ENCODE data around the gene MGARP.

DNA sequence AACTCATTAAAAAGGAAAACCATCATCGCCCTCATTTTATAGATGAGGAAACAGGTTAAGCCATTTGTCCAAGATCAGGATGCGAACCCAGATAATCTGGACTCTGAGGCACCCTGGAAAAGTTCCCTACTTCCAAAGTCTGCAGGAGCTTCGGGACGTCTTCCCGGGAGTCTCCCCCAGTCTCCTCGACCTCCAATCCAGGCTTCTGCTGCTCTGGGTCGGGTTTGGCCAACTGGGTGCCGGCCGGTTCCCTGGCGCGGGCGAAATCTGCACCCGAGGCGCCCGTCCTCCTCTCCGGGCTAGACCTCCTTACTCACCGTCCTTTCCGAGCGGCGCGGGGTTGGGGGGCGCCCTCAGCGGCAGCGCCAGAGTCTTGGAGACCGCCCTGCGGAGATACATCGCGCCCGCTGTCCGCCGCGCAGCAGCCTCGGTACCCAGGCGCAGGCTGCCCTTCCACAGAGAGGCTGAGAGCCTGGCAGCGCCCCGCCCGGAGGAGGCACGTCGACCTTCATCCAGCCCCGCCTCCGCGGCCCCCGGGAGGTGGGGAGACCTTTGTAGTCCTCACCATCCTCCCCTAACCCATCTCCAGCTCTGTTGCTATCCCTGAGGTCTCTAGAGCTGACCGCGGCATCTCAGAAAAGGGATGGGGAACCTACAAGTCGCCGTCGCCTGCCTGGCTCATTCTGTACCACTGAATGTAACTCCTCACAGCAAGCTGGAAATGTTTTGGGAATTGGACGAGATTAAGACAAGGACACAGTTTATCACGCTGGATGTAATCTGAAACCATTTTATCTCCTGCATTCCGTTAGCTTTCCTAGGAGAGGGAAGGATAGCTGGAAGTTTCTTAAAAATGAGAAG is at the start of gene MGARP:
- TF ChIP-seq CTCF (conservative IDR thresholded peaks at IDR 0.05; ENCODE audit: low read length) (no peak), EZH2phosphoT487 (IDR thresholded peaks at IDR 0.05; ENCODE audit: borderline replicate concordance) (no peak)

Data from Loucy (cell line).